ENCODE results near the gene IGIP.

DNA sequence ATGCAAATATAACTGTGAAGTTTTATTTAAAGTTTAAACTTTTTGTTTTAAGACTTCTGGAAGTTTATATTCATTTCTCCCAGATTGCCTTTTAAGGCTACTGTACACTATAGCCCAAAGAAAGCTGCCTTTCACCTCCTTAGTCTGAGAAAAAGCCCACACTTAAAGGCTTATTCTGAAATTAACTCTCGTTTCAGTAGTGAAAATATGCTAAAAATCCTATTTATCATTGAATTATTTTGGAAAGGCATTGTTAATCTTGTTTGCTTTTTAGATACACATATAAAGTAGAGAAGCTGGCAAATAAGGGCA is 15.1 kb upstream of the IGIP start:
- TF ChIP-seq, protein P1, sequence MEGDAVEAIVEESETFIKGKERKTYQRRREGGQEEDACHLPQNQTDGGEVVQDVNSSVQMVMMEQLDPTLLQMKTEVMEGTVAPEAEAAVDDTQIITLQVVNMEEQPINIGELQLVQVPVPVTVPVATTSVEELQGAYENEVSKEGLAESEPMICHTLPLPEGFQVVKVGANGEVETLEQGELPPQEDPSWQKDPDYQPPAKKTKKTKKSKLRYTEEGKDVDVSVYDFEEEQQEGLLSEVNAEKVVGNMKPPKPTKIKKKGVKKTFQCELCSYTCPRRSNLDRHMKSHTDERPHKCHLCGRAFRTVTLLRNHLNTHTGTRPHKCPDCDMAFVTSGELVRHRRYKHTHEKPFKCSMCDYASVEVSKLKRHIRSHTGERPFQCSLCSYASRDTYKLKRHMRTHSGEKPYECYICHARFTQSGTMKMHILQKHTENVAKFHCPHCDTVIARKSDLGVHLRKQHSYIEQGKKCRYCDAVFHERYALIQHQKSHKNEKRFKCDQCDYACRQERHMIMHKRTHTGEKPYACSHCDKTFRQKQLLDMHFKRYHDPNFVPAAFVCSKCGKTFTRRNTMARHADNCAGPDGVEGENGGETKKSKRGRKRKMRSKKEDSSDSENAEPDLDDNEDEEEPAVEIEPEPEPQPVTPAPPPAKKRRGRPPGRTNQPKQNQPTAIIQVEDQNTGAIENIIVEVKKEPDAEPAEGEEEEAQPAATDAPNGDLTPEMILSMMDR (IDR thresholded peaks at IDR 0.05; ENCODE audit: control extremely low read depth in 1 of 3, insufficient read depth in 1 of 3, low read depth in 1 of 3, low read length in 3 of 3): no peak
- TF ChIP-seq POLR2AphosphoS5 (IDR thresholded peaks at IDR 0.05; ENCODE audit: low read depth, low read length): no peak
- TF ChIP-seq YY1 (IDR thresholded peaks at IDR 0.05; ENCODE audit: low read depth, low read length): no peak
- no peak for TF ChIP-seq EGR1 (IDR thresholded peaks at IDR 0.05; ENCODE audit: borderline replicate concordance, low read depth, low read length)
- no peak for TF ChIP-seq CREB1 (IDR thresholded peaks at IDR 0.05)
- TF ChIP-seq ZNF274 (IDR thresholded peaks at IDR 0.05; ENCODE audit: borderline replicate concordance, extremely low read depth, low read length): no peak
- no peak for TF ChIP-seq POLR2A (IDR thresholded peaks at IDR 0.05; ENCODE audit: control extremely low read depth in 1 of 2, low read depth in 2 of 2, low read length in 2 of 2)
- TF ChIP-seq SP1 (IDR thresholded peaks at IDR 0.05; ENCODE audit: low read depth, low read length): no peak
- TF ChIP-seq, protein P2, sequence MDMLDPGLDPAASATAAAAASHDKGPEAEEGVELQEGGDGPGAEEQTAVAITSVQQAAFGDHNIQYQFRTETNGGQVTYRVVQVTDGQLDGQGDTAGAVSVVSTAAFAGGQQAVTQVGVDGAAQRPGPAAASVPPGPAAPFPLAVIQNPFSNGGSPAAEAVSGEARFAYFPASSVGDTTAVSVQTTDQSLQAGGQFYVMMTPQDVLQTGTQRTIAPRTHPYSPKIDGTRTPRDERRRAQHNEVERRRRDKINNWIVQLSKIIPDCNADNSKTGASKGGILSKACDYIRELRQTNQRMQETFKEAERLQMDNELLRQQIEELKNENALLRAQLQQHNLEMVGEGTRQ (IDR thresholded peaks at IDR 0.05; ENCODE audit: low read length): no peak
- no peak for TF ChIP-seq GABPA (IDR thresholded peaks at IDR 0.05; ENCODE audit: borderline replicate concordance, insufficient read depth, low read length)
- no peak for TF ChIP-seq HDAC2 (IDR thresholded peaks at IDR 0.05; ENCODE audit: borderline replicate concordance in 1 of 2, low read depth in 2 of 2, low read length in 2 of 2)
- TF ChIP-seq SP2 (IDR thresholded peaks at IDR 0.05; ENCODE audit: low read length): no peak

All from H1 (cell line).